CD4-positive, alpha-beta T cell treated with Interleukin-1 beta for 1 hour (primary cell): Measurements from ENCODE around the gene PNP.
"Not testable (repeated sequence)": the region's sequence is repeated elsewhere in the genome, so short reads cannot be mapped to it uniquely, and the experiment has no call there.

ENCODE experiments used
- DNase-seq, 2 donors: peaks; one replicate each; pipeline ENCODE4 v3.0.0-alpha.2; 2020 to 2022

PNP gene

GRCh38 chr14:20493634-20494033 lies 24.4 kb downstream of the PNP start:
- DNase-seq, result no peak

- DNase-seq, result no peak
These were observed 25.9 kb downstream of the PNP start for GRCh38 chr14:20494935-20495766.

GRCh38 chr14:20498622-20499021 lies 29.4 kb downstream of the PNP start:
- no peak for DNase-seq

- no peak for DNase-seq
These were observed 29.9 kb downstream of the PNP start for GRCh38 chr14:20499108-20499507.

GRCh38 chr14:20499881-20500280 lies 30.7 kb downstream of the PNP start:
- DNase-seq, result no peak

- DNase-seq, result no peak
These were observed 32.1 kb downstream of the PNP start for GRCh38 chr14:20501346-20501745.

GRCh38 chr14:20503898-20504297 lies 34.7 kb downstream of the PNP start:
- no peak for DNase-seq

- DNase-seq, result not testable (repeated sequence)
These were observed 37.1 kb downstream of the PNP start for GRCh38 chr14:20506276-20506675.

GRCh38 chr14:20506752-20507151 lies 37.5 kb downstream of the PNP start:
- DNase-seq, result not testable (repeated sequence)

GRCh38 chr14:20507537-20507936 lies 38.3 kb downstream of the PNP start:
- not testable (repeated sequence) for DNase-seq

- DNase-seq, result no peak
These were observed 39.2 kb downstream of the PNP start for GRCh38 chr14:20508367-20508766.

GRCh38 chr14:20512177-20512905 lies 43.1 kb downstream of the PNP start:
- no peak for DNase-seq

- no peak for DNase-seq
These were observed 46.6 kb downstream of the PNP start for GRCh38 chr14:20515846-20516245.

GRCh38 chr14:20516921-20517320 lies 47.7 kb downstream of the PNP start:
- DNase-seq, result no peak

- no peak for DNase-seq
These were observed 53.1 kb downstream of the PNP start for GRCh38 chr14:20522332-20522731.

GRCh38 chr14:20524027-20524426 lies 54.8 kb downstream of the PNP start:
- DNase-seq, result no peak
